MM.1S (cell line): ENCODE data around the gene CORO2A.

Experiments
- EZH2 ChIP-seq: fragments of 300-600 bp; sonication (generic); optimal IDR thresholded peaks from 2 replicates; pipeline ENCODE3; 2017; ENCODE audit warnings: low read depth, mild to moderate bottlenecking, antibody characterized with exemption, low read length, mixed read lengths
- EZH2phosphoT487 ChIP-seq: fragments of 300-600 bp; sonication (generic); IDR thresholded peaks from 2 replicates; pipeline ENCODE4 v1.6.1; 2018; ENCODE audit warnings: antibody characterized with exemption, low read length
- TF ChIP-seq, protein P1 (sequence below): fragments of 300-600 bp; sonication (generic); IDR thresholded peaks from 2 replicates; pipeline ENCODE4 v1.5.1; 2016; ENCODE audit warnings: antibody characterized with exemption, low read length, mixed read lengths

DNA sequence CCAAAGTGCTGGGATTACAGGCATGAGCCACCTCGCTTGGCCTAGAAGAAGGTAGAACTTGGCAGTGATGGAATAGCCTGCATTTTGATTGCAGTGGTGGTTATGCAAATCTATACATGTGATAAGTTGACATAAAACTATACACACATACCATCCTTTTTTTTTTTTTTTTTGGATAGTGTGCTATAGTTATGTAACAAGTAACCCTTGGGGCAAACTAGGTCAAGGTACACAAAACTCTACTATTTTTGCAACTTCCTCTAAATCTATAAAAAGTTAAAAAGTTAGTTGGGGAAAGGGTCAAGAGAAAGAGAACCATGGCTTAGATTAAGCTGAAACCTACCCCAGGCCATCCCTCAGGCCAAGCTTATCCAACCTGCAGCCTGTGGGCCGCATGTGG is 84.5 kb downstream of the CORO2A start:
- TF ChIP-seq, protein P1, sequence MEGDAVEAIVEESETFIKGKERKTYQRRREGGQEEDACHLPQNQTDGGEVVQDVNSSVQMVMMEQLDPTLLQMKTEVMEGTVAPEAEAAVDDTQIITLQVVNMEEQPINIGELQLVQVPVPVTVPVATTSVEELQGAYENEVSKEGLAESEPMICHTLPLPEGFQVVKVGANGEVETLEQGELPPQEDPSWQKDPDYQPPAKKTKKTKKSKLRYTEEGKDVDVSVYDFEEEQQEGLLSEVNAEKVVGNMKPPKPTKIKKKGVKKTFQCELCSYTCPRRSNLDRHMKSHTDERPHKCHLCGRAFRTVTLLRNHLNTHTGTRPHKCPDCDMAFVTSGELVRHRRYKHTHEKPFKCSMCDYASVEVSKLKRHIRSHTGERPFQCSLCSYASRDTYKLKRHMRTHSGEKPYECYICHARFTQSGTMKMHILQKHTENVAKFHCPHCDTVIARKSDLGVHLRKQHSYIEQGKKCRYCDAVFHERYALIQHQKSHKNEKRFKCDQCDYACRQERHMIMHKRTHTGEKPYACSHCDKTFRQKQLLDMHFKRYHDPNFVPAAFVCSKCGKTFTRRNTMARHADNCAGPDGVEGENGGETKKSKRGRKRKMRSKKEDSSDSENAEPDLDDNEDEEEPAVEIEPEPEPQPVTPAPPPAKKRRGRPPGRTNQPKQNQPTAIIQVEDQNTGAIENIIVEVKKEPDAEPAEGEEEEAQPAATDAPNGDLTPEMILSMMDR: no peak
- TF ChIP-seq EZH2phosphoT487 (no peak), EZH2 (no peak)
